GM21360 (cell line): ENCODE data around the gene NAPSA.
"Not testable (repeated sequence)": the region's sequence is repeated elsewhere in the genome, so short reads cannot be mapped to it uniquely, and the experiment has no call there.

Experiments used
- ATAC-seq: cut with Tn5 transposase; IDR thresholded peaks from one replicate; pipeline ENCODE4 v1.9.1; 2021; ENCODE audit warnings: mild to moderate bottlenecking, moderate library complexity; ENCODE audit not compliant: unreplicated experiment

Gene NAPSA

DNA sequence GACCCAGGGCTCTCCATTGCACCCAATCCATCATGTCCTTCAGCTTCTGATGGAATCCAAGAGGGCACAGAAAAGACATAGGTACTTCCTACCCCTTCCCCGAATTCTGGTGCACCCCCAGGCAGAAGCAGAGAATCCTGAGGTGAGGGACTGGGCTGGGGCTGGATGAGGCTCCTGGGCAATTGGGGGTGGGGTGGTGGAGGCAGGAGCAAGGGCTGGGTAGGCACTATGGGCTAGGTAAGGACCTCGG lies 33.5 kb downstream of the NAPSA start:
- no peak for ATAC-seq

GRCh38 chr19:50331221-50331993 lies 34.0 kb downstream of the NAPSA start:
- no peak for ATAC-seq

DNA sequence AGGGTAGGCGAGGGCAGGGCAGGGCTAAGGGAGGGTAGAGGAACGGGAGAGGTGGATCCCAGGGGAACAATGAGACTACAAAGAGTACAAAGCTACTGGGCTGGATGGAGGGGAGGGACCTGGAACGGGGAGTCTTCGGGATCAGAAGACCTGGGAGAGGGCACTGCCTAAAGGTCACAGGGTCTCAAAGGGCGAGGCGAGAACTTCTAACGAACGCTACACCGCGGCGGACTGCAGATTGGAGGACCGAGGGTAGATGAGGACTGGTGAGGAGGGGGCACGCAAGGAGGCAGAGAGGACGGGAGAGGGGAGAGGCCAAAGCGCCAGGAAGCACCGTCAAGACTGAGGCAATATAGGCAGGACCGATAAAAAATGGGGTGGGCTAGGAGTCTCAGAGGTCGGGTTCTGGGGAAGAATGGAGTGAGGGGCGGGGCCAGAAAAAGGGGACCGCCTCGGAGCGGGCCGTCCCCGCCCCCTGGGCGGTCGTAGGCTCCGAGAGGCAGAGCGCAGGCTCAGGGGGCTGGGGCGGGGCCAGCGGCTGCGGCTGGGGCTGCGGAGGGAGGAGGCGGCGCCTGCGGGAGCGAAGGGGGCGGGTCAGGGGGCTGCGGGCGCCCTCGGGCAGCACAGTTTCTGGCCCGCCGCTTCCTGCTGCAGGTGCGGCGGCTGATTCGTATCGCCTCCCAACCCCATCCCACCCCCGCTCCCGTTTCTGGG lies 34.9 kb downstream of the NAPSA start:
- peak; percentile 26 for ATAC-seq

- ATAC-seq: not testable (repeated sequence)
Observed at GRCh38 chr19:50329926-50330294, 35.5 kb downstream of the NAPSA start.

DNA sequence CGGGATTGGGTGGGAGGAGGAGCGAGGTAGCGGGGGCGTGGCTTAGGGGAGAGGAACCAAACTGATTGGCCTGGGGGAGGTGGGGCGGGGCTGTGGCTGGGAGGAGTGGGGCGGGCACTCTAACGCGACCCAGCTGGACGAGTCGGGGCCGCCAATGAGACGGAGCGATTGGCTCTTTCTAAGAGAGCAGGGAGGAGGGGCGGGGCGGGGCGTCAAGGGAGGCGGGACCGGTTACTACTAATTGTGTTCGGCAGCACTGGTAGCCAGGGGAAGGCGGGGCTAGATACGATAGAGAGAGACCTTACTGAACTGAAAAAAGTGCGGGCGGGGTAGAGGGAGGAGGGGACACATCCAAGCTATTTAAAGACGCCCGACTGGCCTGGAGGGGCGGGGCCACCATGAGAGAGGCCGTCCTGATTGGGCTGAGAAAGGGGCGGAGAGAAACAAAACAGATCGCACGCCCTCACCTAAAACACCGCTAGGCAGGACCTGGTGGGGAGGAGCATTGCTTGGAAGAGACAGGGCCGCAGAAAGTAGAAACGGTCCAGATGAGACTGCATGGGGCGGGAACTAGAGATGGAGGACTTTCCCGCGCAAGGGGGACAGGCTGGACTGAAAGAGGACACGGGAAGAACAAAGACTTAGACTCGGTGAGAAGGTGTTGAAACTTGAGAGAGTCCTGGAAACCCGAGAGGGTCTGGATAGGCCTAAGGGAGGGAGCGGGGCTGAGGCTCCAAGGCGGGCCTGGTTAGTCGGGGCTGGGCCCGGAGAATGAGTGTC lies 36.1 kb downstream of the NAPSA start, which contains the start of gene KCNC3:
KCNC3 (minus strand) TSS at position 232 of the 780 bp plus-strand sequence. CDS start 295 bp downstream, outside the sequence.
- peak; percentile 54 for ATAC-seq

- ATAC-seq: peak; percentile 22
Observed at GRCh38 chr19:50328873-50329145, 36.6 kb downstream of the NAPSA start.

DNA sequence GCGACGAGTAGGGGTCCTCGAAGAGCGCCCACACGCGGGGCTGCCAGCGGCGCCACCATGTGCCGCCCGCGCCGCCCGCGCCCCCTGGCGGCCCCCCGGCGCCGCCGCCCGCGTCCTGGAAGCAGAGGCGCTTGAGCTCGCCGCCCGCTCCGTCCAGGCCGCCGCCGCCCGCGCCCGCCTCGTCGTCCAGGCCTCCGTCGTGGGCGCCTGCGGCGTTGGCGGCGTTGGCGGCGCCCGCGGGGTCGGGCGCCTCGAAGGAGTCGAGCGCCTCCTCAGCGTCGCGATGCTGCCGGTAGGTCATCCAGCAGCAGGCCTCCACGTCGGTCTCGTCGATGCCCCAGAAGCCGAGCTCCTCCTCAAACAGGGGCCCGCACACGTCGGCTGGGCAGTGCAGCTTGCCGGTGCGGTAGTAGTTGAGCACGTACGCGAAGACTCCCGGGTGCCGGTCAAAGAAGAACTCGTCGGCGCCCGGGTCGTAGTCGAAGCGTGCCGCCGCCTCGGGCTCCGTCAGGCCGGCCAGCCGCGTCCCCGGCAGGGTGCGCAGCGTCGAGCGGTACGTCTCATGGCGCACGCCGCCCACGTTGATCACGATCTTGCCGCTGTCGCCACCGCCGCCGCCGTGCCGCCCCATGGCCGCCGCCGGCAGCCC lies 37.1 kb downstream of the NAPSA start:
- no peak for ATAC-seq

DNA sequence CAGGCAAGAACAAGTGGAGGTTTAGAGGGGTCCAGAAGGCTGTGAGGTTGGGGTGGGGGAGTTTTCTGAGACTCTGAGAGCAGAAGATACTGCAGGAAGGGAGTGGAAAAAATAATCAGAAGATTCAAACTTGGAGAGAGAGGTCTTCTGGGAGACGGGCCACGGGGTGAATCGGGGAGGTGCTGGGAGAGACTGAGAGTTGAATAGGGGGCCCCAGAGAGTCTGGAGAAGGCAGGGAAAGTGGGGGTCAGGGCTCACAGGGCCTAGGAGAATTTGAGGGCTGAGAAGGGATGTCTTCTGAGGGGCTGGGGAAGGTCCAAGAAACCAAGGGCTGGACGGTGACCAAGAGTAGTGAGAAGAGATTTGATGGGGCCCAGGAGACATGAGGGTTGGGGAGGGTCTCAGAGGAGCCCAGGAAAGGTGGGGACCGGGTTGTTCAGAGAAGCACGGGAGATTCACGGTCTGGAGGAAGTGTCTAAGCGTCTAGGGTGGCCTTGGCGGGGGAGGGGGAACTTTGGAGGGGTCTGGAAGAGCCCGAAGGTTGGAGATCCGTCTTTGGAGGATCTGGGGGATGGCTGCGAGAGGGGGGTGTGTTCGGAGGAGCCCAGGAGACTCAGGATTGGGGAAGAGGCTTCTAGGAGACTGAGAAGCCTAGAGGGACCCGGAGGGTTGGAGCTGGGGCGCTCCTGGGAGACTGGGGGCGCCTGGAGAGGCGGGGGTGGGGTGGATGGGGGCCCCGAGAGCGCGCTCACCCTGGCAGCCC lies 37.8 kb downstream of the NAPSA start:
- ATAC-seq: no peak

DNA sequence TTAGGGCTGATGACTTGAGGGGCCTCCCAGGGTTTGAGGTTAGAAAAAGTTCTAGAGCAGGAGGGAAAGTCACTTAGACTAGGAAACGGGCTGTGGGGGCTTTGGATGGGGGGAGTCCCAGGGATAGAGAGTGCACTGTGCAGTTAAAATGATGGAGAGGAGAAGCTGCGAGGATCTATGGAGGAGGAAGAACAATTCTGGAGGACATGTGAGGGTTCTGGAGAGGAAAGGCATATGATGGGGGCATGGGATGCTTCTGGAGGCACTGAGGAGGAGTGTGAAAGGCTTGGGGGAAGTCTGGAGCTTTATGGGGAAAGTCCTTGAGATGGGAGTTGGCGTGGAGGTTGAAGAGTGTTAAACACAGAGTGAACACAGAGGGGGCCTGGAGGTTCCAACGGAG lies 38.4 kb downstream of the NAPSA start:
- no peak for ATAC-seq

- no peak for ATAC-seq
Observed at GRCh38 chr19:50326101-50326664, 39.3 kb downstream of the NAPSA start.

DNA sequence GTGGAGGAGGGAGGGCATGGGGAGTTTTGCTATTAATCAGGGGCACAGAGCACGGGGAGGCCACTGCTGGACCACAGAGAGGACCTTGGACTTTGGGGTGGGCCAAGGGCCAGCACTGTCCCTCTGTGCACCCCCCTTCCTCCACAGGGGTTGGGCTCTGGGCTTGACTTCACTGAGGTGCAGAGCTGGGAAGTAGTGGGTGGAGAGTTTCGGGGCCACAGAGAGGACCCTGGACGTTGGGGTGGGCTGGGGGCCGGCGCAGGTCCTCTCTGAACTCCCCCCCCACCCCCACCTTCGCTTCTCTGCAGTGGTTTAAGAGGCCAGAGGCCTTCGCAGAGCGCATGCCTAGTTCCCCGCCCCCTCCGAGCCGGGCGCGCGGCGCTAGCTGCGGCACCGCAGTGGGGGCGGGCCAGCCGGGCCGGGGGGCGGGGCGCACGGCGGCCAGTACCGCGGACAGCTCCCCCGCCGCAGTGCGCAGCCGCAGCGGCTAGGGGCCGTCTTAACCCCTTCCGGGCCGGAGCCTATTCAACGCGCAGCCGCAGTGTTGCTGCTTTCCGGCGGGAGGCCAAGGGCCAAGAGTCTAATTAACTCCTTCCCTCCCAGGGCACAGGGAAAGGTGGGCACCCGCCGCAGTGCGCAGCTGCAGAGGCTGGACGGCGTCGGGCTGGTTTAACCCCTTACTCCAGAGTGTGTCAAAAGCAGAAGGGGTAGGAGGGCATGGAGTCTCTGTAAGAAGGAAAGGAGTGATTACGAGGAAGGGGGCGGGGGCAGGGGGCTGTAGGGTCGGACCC lies 39.9 kb downstream of the NAPSA start:
- no peak for ATAC-seq

DNA sequence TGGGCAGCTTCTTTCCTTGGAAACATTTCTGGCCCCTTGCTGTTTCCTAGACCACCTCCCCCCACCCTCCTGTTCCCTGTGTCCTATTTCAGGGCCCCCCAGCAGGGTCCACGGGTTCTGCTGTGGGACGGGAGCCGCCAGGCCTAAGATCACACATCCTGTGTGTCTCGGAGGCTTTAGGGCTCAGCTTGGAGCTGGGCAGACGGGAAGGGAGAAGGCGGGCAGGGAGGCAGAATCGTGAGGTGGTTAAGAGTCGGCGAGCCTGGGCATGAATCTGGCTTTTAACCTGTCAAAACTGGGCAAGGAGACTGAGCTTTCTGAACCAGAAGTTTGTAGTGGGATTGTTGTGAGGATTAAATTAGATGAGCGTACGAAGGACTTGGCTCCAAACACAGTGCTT lies 41.1 kb downstream of the NAPSA start:
- no peak for ATAC-seq

DNA sequence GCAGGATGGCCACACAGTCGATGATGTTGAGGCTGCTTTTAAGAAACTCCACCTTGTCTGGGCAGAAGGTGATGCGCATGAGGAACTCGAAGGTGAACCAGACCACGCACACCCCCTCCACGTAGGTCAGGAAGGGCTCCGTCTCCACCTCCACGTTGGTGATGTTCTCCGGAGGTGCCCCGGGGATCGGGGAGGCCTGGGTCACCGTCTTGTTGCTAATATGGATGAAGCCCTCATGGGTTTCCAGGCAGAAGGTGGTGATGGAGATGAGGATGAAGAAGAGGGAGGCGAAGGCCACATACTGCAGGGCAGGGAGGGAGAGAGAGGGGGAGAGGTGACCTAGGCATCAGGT lies 41.7 kb downstream of the NAPSA start:
- ATAC-seq: no peak

DNA sequence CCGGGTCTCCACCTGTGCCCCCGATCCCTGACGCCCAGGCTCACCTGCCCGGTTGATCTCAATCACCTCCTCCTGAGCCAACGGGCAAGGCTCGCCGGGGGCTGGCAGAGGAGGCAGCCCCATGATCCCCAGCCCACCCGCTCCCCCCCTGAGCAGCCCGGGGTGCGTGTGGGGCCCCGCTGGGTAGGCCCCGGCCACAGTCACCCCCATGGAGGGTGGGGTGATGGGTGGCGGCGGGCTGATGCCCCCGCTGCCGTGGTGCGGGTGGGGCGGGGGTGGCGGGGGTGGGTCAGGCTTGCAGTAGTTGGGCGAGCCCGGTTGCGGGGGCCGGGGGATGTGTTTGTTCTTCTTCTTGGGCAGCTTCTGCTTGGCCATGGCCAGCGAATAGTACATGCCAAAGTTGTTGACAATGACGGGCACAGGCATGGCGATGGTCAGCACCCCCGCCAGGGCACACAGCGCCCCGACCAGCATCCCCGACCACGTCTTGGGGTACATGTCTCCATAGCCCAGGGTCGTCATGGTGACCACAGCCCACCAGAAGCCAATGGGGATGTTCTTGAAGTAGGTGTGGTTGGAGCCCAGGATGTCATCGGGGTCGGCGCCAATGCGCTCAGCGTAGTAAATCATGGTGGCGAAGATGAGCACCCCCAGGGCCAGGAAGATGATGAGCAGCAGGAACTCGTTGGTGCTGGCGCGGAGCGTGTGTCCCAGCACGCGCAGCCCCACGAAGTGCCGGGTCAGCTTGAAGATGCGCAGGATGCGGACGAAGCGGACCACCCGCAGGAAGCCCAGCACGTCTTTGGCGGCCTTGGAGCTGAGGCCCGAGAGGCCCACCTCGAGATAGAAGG lies 42.3 kb downstream of the NAPSA start:
- ATAC-seq: no peak

DNA sequence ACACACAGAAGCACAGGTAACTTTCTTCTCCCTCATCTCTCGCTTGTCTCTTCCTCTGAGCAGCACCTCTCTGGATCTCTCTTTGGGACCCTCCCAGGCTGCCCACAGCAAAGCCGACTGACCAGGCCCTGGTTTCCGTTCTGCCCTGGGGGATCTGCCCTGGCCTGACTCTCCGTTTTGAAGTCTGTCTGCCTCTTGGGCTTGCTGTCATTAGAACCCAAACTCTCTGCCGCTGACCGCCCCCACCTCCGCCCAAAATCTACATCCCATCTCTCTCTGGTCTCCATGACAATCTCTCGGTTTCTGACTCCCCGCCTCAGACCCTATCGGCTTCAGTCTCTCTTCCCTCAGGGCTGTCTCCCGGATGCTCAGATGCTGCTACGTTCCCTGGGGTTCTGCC lies 43.2 kb downstream of the NAPSA start:
- no peak for ATAC-seq

- no peak for ATAC-seq
Observed at GRCh38 chr19:50321831-50322230, 43.6 kb downstream of the NAPSA start.

DNA sequence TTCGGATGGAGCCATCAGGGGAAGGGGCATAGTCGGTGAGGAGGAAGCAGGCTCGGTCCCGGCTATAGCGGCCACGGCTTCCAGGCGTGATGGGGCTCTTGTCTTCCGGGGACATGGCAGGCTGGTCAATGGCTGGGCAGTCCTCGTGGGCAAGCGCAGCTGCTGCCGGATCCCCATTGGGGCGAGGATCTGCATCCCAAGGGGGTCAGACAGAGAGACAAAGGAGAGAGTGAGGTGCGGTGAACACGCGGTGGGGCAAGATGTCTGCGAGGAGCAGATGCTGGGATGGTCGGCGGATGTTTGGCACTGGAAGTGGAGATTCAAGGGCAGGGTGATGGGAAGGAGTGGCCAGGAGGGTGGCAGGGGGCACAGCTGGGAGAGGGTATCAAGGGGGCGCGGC lies 44.8 kb downstream of the NAPSA start:
- ATAC-seq: no peak

- ATAC-seq: no peak
Observed at GRCh38 chr19:50320051-50320450, 45.4 kb downstream of the NAPSA start.

GRCh38 chr19:50319156-50319555 lies 46.3 kb downstream of the NAPSA start:
- no peak for ATAC-seq
